ENCODE results near the gene EXOC4. TPM values are rescaled to one million over a fixed set of nuclear protein-coding genes. Genes with fewer than 3 reads are reported as not detected.

EXOC4 gene
- total RNA-seq, 1 experiment from 2014 or later, result 75.8 TPM

DNA sequence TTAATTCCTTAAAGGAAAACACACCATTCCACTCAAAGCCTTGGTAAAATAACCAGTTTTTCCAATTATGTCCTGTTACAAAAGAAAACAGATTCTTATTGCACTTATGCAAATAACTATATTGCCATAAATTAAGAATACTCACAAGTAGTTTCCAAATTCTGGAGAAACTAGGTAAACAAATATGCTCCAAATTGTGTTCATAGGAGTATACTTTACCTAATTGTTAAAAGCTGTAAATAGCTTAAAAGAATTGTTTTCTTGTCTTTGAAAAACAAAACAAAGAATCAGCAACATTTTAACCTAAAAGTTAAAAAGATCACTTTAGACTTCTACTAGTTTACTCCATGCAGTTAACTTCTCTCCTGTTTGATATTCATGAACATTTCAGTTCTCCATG, 835.3 kb downstream of the EXOC4 start:
- TF ChIP-seq, protein P1, sequence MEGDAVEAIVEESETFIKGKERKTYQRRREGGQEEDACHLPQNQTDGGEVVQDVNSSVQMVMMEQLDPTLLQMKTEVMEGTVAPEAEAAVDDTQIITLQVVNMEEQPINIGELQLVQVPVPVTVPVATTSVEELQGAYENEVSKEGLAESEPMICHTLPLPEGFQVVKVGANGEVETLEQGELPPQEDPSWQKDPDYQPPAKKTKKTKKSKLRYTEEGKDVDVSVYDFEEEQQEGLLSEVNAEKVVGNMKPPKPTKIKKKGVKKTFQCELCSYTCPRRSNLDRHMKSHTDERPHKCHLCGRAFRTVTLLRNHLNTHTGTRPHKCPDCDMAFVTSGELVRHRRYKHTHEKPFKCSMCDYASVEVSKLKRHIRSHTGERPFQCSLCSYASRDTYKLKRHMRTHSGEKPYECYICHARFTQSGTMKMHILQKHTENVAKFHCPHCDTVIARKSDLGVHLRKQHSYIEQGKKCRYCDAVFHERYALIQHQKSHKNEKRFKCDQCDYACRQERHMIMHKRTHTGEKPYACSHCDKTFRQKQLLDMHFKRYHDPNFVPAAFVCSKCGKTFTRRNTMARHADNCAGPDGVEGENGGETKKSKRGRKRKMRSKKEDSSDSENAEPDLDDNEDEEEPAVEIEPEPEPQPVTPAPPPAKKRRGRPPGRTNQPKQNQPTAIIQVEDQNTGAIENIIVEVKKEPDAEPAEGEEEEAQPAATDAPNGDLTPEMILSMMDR (conservative IDR thresholded peaks at IDR 0.05), result no peak
- no peak overlapping the region for H2AFZ ChIP-seq (ENCODE audit: low read length)
- H3K79me2 ChIP-seq (ENCODE audit: insufficient read depth, low read length), result no peaks in the 10 kb centered on the region
- Mint-ChIP-seq H3K27me3 (ENCODE audit: low read depth) (peaks cover 2% of the 10 kb centered on the region; the same call in 1 of the 2 replicates), H3K4me3 (no peak overlapping the region), H3K9me3 (peaks cover 62 to 72% of the 10 kb centered on the region in 2 experiments), H3K27ac (no peak overlapping the region), H3K36me3 (ENCODE audit: insufficient read depth in 1 of 3, low read depth in 3 of 3) (peaks cover 30 to 74% (median 56%) of the 10 kb centered on the region in 3 experiments), H3K4me1 (no peaks in the 10 kb centered on the region)
- DNase-seq, result no peak
- no peak overlapping the region for H2BK120ac ChIP-seq (ENCODE audit: low read depth, low read length, poor library complexity, severe bottlenecking)
- no peak overlapping the region for H3K56ac ChIP-seq (ENCODE audit: insufficient read length, low read depth, low read length)
- no peaks in the 10 kb centered on the region for H3K4me1 ChIP-seq (ENCODE audit: insufficient read depth, low read length)
- H3K79me1 ChIP-seq (ENCODE audit: insufficient read depth, low read depth, low read length, poor library complexity, severe bottlenecking), result no peaks in the 10 kb centered on the region
- H4K8ac ChIP-seq (replicated peaks; ENCODE audit: insufficient read length, low read depth, low read length), result no peak overlapping the region
- H4K91ac ChIP-seq (ENCODE audit: insufficient read length, low read depth, low read length), result no peak overlapping the region
- no peak overlapping the region for H3K18ac ChIP-seq (ENCODE audit: insufficient read length, low read depth, low read length)
- H4K20me1 ChIP-seq (ENCODE audit: control insufficient read depth, insufficient read depth, insufficient read length), result no peaks in the 10 kb centered on the region
- no peak overlapping the region for H3K4me2 ChIP-seq (ENCODE audit: insufficient read depth, insufficient read length, low read length)
- no peak overlapping the region for H4K5ac ChIP-seq (ENCODE audit: insufficient read length, low read depth, low read length)
- no peak overlapping the region for H3K27ac ChIP-seq (ENCODE audit: insufficient read length, low read depth, low read length)
- H2AK5ac ChIP-seq (ENCODE audit: insufficient read length, low read length), result no peak overlapping the region
- no peak overlapping the region for H2BK12ac ChIP-seq (ENCODE audit: insufficient read length, low read depth, low read length)
- no peak overlapping the region for H3K14ac ChIP-seq (ENCODE audit: insufficient read depth, low read length)
- no peak overlapping the region for H2BK15ac ChIP-seq (ENCODE audit: low read depth, low read length)
- no peak overlapping the region for H3K9ac ChIP-seq (ENCODE audit: extremely low read depth, insufficient read length, low read length)
- H3K27me3 ChIP-seq (ENCODE audit: insufficient read depth, low read length), result no peaks in the 10 kb centered on the region
- H2BK5ac ChIP-seq (ENCODE audit: insufficient read length, low read length), result no peak overlapping the region
- H3T11ph ChIP-seq (ENCODE audit: low read length), result no peak overlapping the region
- H3K23ac ChIP-seq (ENCODE audit: insufficient read length, low read depth, low read length), result no peak overlapping the region
- peaks cover 34% of the 10 kb centered on the region for H3K9me3 ChIP-seq (ENCODE audit: control insufficient read depth, low read depth, low read length)
- H3K4ac ChIP-seq (ENCODE audit: low read depth, low read length), result no peak overlapping the region
- no peak overlapping the region for H2BK20ac ChIP-seq (ENCODE audit: low read depth, low read length, poor library complexity, severe bottlenecking)
- H3K23me2 ChIP-seq (ENCODE audit: insufficient read length, low read depth, low read length, poor library complexity, severe bottlenecking), result no peaks in the 10 kb centered on the region
